Tibial nerve (tissue), 4 donors: ENCODE data around the gene PLXNB2. TPM values are rescaled to one million over a fixed set of nuclear protein-coding genes. Genes with fewer than 3 reads are reported as not detected.

ENCODE experiments used
- DNase-seq, 2 donors: peaks; one replicate each; pipeline ENCODE4 v3.0.0-alpha.2; 2019; ENCODE audit warnings: low spot score in 2 of 2
- H3K27ac ChIP-seq, 4 donors: fragments of 200-600 bp; sonication (generic) in 3 of 4; one replicate each; pipeline ENCODE4 v1.5.1; 2017 to 2019; ENCODE audit warnings: mild to moderate bottlenecking in 1 of 4
- H3K27me3 ChIP-seq, 2 donors: fragments of 200-600 bp; sonication (generic) in 1 of 2; one replicate each; pipeline versions ENCODE4 v1.5.1 to v1.6.0; 2017 to 2019
- H3K36me3 ChIP-seq, 3 donors: fragments of 200-600 bp; sonication (generic); one replicate each; pipeline ENCODE4 v1.5.1; 2018 to 2019
- H3K4me1 ChIP-seq, 4 donors: fragments of 200-600 bp; sonication (generic) in 3 of 4; one replicate each; pipeline ENCODE4 v1.5.1; 2017 to 2019
- H3K4me3 ChIP-seq, 4 donors: fragments of 200-600 bp; sonication (generic) in 3 of 4; one replicate each; pipeline ENCODE4 v1.5.1; 2017 to 2019; ENCODE audit warnings: mild to moderate bottlenecking in 1 of 4, moderate library complexity in 1 of 4
- H3K9me3 ChIP-seq, 4 donors: fragments of 200-600 bp; sonication (generic) in 3 of 4; one replicate each; pipeline ENCODE4 v1.5.1; 2017 to 2019
- EP300 ChIP-seq, 2 donors: sonication (generic); formaldehyde crosslinking; IDR thresholded peaks; one replicate each; pipeline ENCODE4 v1.6.1; 2017; ENCODE audit warnings: antibody characterized with exemption in 2 of 2, mild to moderate bottlenecking in 1 of 2
- POLR2A ChIP-seq, 2 donors: fragments of 450-650 bp; IDR thresholded peaks; one replicate each; pipeline ENCODE4 v1.6.1; 2017; ENCODE audit warnings: antibody characterized with exemption in 2 of 2, mild to moderate bottlenecking in 2 of 2, moderate library complexity in 2 of 2
- WGBS, 2 donors: methylation state at CpG; one replicate each; pipeline ENCODE4 v1.1.5; 2018; 5-methylcytosine and 5-hydroxymethylcytosine counted together
- total RNA-seq, 4 donors: library from RNA; depleted of rRNA; stranded (reverse); fragments of >200 nt; gene quantifications; one replicate each; pipeline ENCODE4 v1.1.0, GENCODE V29; 2016
- TF ChIP-seq, protein P1 (sequence below), 5 experiments: fragments of 200-600 bp in 3 of 5; fragments of 450-650 bp in 2 of 5; sonication (generic) in 3 of 5; IDR thresholded peaks; one replicate each; pipeline ENCODE4 v1.5.1; 2016 to 2019; ENCODE audit warnings: antibody characterized with exemption in 5 of 5, mild to moderate bottlenecking in 3 of 5, moderate library complexity in 2 of 5

PLXNB2 gene
- total RNA-seq, 4 donors from 2014 or later, result 135 to 193 (median 165) TPM

DNA sequence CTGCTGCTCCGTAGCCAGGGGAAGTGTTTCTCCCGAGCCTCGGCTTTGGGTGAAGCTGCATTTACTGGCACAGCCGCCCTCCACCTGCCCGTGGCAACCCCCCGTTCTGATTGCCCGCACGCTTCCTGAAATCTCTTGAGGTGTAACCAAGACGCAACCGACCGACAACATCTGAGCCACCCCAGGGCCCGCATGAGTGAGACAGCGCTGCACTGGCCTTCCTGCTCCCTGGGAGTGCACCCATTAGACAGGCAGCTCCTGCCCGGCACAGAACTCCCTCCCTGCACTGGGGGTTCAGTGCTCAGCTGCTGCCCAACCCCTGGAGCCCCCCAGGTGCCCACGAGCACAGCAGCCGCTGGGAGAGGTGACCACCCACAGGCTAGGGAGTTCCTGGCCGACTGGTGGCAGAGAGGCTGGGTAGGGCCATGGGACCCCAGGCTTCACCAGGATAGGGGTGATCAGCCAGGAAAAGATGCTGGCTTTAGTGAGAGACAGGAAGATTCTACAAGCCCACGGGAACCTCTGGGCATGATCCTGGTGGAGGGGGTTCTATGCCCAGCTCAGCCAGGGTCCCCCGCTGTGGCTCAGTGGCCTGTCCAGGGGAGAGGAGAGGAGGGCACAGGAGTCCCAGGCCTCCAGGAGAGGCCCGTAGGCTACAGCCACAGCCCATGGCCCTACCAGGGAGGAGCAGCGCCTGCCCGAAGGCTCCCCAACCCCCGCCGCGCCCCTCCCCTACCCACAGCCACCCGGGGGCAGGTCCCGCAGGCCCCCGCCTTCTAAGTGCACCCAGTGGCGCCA lies 14.6 kb downstream of the PLXNB2 start:
- no peak for DNase-seq
- Histone ChIP-seq H3K27ac (peak overlapping the region; percentile 54 to 93 (median 82)), H3K4me1 (peaks cover 0 to 90% (median 48%) of the 10 kb centered on the region in 4 donors), H3K9me3 (no peaks in the 10 kb centered on the region), H3K4me3 (peak overlapping the region; percentile 15 to 42 (median 33)), H3K36me3 (peaks cover 12 to 40% (median 22%) of the 10 kb centered on the region in 3 donors), H3K27me3 (no peaks in the 10 kb centered on the region)
- TF ChIP-seq, protein P1, sequence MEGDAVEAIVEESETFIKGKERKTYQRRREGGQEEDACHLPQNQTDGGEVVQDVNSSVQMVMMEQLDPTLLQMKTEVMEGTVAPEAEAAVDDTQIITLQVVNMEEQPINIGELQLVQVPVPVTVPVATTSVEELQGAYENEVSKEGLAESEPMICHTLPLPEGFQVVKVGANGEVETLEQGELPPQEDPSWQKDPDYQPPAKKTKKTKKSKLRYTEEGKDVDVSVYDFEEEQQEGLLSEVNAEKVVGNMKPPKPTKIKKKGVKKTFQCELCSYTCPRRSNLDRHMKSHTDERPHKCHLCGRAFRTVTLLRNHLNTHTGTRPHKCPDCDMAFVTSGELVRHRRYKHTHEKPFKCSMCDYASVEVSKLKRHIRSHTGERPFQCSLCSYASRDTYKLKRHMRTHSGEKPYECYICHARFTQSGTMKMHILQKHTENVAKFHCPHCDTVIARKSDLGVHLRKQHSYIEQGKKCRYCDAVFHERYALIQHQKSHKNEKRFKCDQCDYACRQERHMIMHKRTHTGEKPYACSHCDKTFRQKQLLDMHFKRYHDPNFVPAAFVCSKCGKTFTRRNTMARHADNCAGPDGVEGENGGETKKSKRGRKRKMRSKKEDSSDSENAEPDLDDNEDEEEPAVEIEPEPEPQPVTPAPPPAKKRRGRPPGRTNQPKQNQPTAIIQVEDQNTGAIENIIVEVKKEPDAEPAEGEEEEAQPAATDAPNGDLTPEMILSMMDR (IDR thresholded peaks at IDR 0.05), result no peak
- no peak for TF ChIP-seq EP300 (IDR thresholded peaks at IDR 0.05)
- TF ChIP-seq POLR2A (IDR thresholded peaks at IDR 0.05), result no peak
- WGBS, 2 donors, result 24 to 33% methylated on average over 23 to 29 of the region's 29 CpGs

GRCh38 chr22:50289942-50290630 lies 17.4 kb downstream of the PLXNB2 start:
- no peak for DNase-seq
- Histone ChIP-seq H3K27me3 (no peaks in the 10 kb centered on the region), H3K36me3 (peaks cover 20 to 64% (median 26%) of the 10 kb centered on the region in 3 donors), H3K27ac (no peak overlapping the region), H3K4me1 (peaks cover 0 to 63% (median 31%) of the 10 kb centered on the region in 4 donors), H3K9me3 (no peaks in the 10 kb centered on the region), H3K4me3 (no peak overlapping the region)
- 87 to 90% methylated on average over 27 to 31 of the region's 37 CpGs for WGBS, 2 donors
- TF ChIP-seq EP300 (IDR thresholded peaks at IDR 0.05), result no peak
- no peak for TF ChIP-seq POLR2A (IDR thresholded peaks at IDR 0.05)
- TF ChIP-seq, protein P1 (IDR thresholded peaks at IDR 0.05), result no peak

GRCh38 chr22:50289151-50289941 lies 18.1 kb downstream of the PLXNB2 start:
- H3K4me1 ChIP-seq, result peaks cover 0 to 55% (median 24%) of the 10 kb centered on the region in 4 donors
- H3K27me3 ChIP-seq, result no peaks in the 10 kb centered on the region
- H3K27ac ChIP-seq, result no peak overlapping the region
- 86 to 89% methylated on average over 36 to 38 of the region's 57 CpGs for WGBS, 2 donors
- TF ChIP-seq, protein P1 (IDR thresholded peaks at IDR 0.05), result no peak
- no peak for TF ChIP-seq EP300 (IDR thresholded peaks at IDR 0.05)
- no peak for TF ChIP-seq POLR2A (IDR thresholded peaks at IDR 0.05)
- peaks cover 20 to 72% (median 28%) of the 10 kb centered on the region in 3 donors for H3K36me3 ChIP-seq
- H3K9me3 ChIP-seq, result no peaks in the 10 kb centered on the region
- no peak overlapping the region for H3K4me3 ChIP-seq
- no peak for DNase-seq

- Histone ChIP-seq H3K36me3 (peaks cover 24 to 88% (median 30%) of the 10 kb centered on the region in 3 donors), H3K4me3 (no peak overlapping the region), H3K27me3 (no peaks in the 10 kb centered on the region), H3K27ac (peak overlapping the region in 1 of 4 donors; percentile 39), H3K4me1 (peaks cover 0 to 42% (median 9%) of the 10 kb centered on the region in 4 donors), H3K9me3 (no peaks in the 10 kb centered on the region)
- TF ChIP-seq EP300 (IDR thresholded peaks at IDR 0.05) (no peak), POLR2A (IDR thresholded peaks at IDR 0.05) (no peak)
- TF ChIP-seq, protein P1 (IDR thresholded peaks at IDR 0.05), result no peak
- WGBS, 2 donors, result 93% methylated on average over 19 of the region's 31 CpGs; no CpG with 5 or more reads in 1 of the 2 donors
- DNase-seq, result no peak
Observed at GRCh38 chr22:50287731-50288130, 19.7 kb downstream of the PLXNB2 start.
